SKM-1 (cell line): ENCODE results near the gene TRIM56.
A peak's percentile ranks its signal among the peaks of the same experiment; 100 is the strongest.
"Not testable (repeated sequence)": the region's sequence is repeated elsewhere in the genome, so short reads cannot be mapped to it uniquely, and the experiment has no call there.

ENCODE experiments used
- DNase-seq: peaks from one replicate; lab custom pipeline; 2025; ENCODE audit not compliant: unreplicated experiment; lab: John Stamatoyannopoulos, UW

Gene TRIM56

DNA sequence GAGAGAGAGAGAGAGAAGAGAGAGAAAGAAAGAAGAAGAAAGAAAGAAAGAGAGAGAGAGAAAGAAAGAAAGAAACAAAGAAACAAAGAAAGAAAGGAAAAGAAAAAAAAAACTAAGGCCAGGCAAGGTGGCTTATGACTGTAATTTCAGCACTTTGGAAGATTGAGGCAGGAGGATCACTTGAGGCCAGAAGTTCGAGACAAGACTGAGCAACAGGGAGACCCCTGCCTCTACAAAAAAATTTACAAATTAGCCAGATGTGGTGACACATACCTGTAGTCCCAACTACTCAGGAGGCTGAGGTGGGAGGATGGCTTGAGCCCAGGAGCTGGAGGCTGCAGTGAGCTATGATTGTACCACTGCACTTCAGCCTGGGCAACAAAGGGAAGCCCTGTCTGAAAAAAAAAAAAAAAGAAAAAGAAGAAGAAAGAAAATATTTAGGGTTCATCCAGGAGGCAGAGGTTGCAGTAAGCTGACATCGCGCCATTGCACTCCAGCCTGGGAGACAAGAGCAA lies 44.4 kb downstream of the TRIM56 start:
- no peak for DNase-seq

DNA sequence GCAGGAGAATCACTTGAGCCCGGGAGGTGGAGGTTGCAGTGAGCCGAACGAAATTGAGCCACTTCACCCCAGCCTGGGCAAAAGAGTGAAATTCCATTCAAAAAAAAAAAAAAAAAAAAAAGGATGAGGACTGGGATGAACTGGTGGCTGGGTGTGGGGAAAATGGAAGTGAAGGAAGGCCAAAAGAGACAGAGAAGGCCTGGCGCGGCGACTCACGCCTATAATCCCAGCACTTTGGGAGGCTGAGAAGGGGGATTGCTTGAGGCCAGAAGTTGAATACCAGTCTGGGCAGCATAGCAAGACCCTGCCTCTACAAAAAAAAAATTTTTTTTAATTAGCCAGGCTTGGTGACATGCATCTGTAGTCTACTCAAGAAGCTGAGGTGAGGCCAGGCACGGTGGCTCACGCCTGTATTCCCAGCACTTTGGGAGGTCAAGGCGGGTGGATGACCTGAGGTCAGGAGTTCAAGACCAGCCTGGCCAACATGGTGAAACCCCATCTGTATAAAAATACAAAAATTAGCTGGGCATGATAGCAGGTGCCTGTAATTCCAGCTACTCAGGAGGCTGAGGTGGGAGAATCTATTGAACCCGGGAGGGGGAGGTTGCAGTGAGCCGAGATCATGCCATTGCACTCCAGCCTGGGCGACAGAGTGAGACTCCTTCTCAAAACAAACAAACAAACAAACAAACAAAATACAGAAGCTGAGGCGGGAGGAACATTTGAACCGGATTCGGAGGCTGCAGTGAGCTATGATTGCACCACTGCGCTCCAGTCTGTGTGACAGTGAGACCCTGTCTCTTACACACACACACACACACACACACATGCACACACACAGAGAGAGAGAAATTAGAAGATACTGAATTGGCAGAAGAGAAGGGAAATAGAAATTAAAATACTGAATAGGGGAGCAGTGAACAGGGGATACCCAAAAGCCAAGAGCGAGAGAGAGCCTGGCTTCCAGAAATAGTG lies 47.6 kb downstream of the TRIM56 start:
- DNase-seq = not testable (repeated sequence)

DNA sequence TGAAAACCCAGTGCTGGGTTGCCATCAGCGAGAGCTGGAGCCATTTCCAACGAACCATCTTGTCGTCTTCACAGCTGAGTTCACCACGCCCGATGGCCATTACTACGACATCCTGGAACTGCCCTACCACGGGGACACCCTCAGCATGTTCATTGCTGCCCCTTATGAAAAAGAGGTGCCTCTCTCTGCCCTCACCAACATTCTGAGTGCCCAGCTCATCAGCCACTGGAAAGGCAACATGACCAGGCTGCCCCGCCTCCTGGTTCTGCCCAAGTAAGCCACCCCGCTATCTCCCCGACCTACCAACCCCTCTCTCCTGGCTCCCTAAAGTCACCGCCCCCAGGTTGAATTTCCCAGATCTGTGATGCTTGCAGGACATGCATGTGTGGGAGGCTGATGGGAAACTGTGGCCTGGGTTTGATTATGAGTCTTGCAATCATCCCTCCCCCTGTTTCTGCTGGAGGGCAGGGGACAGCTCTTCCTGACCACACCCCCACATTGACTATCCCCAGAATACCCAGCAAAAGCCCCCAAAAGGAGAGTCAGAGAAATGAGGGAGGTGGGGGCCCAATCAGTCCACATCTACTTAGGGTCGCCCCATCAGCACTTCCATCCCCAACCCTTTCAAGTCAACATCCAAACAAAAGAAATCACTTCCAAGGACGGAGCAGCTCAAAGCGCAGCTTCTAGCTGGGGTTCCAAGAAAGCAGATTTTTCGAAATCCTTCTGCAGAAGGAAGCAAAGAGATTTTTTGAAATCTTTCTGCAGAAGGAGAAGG lies 48.5 kb downstream of the TRIM56 start:
- DNase-seq = no peak

DNA sequence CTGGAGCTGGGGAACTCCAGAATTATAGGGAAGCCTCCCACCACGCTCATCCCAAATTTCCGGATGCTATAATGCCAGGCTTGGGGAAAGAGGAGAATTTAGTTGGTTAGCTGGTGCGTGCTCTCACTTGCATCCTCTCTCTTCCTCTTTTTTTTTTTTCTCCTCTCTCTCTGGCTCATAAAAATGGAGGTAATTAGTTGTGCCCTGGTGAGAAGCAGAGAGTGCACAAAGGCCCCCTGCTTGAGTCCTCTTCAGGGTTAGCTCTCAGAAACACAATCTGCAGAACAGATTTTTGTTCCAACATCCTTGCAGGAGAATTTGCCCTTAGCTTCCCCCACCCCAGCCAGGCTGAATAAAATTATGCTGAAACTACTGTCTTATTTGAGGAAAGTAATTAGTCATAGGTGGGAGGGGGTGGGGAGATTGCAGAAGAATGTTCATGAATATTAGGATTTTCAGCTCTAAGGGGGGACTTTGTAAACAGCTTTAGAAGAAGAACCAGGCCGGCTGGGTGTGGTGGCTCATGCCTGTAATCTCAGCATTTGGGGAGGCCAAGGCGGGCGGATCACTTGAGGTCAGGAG lies 49.2 kb downstream of the TRIM56 start:
- no peak for DNase-seq

DNA sequence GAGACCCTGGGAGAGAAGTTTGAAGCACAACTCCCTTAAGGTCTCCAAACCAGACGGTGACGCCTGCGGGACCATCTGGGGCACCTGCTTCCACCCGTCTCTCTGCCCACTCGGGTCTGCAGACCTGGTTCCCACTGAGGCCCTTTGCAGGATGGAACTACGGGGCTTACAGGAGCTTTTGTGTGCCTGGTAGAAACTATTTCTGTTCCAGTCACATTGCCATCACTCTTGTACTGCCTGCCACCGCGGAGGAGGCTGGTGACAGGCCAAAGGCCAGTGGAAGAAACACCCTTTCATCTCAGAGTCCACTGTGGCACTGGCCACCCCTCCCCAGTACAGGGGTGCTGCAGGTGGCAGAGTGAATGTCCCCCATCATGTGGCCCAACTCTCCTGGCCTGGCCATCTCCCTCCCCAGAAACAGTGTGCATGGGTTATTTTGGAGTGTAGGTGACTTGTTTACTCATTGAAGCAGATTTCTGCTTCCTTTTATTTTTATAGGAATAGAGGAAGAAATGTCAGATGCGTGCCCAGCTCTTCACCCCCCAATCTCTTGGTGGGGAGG lies 52.5 kb downstream of the TRIM56 start:
- DNase-seq = no peak

DNA sequence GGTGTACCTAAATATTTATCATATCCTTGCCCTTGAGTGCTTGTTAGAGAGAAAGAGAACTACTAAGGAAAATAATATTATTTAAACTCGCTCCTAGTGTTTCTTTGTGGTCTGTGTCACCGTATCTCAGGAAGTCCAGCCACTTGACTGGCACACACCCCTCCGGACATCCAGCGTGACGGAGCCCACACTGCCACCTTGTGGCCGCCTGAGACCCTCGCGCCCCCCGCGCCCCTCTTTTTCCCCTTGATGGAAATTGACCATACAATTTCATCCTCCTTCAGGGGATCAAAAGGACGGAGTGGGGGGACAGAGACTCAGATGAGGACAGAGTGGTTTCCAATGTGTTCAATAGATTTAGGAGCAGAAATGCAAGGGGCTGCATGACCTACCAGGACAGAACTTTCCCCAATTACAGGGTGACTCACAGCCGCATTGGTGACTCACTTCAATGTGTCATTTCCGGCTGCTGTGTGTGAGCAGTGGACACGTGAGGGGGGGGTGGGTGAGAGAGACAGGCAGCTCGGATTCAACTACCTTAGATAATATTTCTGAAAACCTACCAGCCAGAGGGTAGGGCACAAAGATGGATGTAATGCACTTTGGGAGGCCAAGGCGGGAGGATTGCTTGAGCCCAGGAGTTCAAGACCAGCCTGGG lies 53.1 kb downstream of the TRIM56 start:
- peak; percentile 83 for DNase-seq

DNA sequence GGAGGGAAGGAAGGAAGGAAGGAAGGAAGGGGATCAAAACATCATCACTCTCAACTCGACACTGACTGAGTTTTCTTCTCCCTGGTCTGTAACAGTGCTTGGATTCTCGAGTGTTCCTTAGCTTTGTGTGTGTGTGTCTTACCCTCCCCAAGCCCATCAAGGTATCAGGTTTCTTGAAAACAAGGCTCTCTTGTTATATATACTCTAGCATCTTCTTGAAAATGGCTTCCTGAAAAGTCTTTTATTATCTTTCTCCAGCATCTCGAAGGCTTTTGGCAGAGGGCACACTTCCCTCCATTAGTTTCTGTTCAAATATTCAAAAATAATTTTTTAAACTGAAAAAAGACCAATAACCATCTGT lies 55.0 kb downstream of the TRIM56 start:
- no peak for DNase-seq

DNA sequence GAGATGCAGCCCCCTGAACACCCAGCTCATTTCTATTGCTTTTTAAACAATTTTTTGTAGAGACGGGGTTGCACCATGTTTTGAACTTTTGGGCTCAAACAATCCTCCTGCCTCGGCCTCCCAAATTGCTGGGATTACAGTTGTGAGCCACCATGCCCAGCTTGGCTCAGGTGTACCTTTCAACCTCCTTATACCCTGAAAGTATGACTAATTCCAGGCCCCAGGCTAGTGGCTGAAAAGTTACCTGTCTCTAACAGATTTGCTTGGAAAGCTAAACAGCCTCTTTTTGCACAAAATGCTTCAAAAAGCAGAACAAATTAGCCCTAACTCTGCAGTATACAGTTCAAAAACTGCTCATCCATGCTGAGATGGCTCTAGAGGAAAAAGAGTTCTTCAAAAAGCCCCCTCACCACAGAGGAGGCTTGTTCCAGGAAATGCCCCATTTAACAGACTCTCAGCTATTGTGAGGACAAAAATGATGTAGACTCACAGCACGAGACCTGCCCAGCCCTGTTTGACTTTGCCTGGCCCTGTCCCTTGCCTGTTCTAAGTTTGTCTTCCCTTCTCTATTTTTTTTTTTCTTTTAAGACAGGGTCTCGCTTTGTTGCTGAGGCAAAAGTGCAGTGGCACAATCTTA lies 55.6 kb downstream of the TRIM56 start:
- DNase-seq = no peak
